Measurements from ENCODE around the gene TTC39B.
"Not testable (repeated sequence)": the region's sequence is repeated elsewhere in the genome, so short reads cannot be mapped to it uniquely, and the experiment has no call there.

TTC39B gene

GRCh38 chr9:15268782-15269181 is 38.2 kb downstream of the TTC39B start:
- no peak for DNase-seq (ENCODE audit: low read depth in 1 of 2, low spot score in 1 of 2)

GRCh38 chr9:15268317-15268716 is 38.7 kb downstream of the TTC39B start:
- DNase-seq (ENCODE audit: low read depth in 1 of 2, low spot score in 1 of 2) = no peak

GRCh38 chr9:15264918-15265317 is 42.1 kb downstream of the TTC39B start:
- no peak for DNase-seq (ENCODE audit: low read depth in 1 of 2, low spot score in 1 of 2)

DNA sequence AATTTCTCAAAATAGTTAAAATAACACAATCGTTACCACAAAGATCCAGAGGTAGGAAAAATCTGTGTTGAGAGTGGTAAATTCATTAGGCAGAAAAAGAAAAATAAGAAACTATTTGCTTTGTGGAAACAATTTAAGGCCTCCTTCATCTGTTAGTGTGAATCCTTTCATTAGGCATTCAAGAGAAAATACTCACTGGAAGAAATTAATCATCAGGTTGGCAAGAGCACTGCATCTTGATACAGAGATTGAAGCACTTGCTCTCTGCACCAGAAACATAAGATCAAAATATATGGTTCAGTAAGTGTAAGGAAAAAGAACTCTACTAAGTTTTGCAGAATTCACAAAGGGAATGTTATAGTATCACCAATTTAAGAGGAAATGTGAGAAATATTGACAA is 44.4 kb downstream of the TTC39B start:
- no peak for DNase-seq (ENCODE audit: low read depth in 1 of 2, low spot score in 1 of 2)

DNA sequence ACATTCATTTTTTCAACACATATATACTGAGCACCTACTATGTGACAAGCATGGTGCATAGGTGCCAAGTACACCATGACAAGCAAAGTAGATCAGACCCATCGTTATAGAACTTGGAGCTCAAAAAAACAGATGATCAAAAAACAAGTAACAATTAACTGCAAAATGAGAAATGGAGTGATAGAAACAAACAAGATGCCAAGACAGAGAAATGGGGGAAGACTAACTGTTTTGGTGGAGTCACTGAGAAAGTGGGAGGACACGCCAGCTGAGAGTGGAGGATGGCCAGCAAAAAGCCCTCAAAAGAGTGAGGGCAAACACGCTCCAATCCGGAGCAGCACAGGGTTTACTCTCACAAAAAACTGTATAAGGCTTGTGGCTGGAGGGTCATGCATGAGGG is 50.6 kb downstream of the TTC39B start:
- no peak for DNase-seq (ENCODE audit: low read depth in 1 of 2, low spot score in 1 of 2)

DNA sequence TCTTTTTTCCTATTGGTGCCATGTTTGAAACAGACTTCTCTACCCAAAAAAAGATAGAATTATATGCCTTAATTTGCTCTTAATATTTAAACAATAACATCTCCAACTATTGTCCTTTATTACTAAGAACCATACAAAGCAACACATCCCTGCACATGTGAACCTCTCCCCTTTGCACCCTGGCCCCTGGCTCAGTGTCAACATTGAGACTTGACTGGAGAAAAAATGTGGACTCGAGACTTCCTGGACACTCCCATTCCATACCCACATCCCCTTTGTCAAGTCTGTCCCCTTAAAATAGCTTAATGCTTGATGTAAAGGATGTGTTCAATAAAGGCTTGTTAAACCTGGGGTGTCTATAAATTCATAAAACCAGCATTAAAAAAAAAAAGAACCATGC is 53.2 kb downstream of the TTC39B start:
- no peak for DNase-seq (ENCODE audit: low read depth in 1 of 2, low spot score in 1 of 2)

DNA sequence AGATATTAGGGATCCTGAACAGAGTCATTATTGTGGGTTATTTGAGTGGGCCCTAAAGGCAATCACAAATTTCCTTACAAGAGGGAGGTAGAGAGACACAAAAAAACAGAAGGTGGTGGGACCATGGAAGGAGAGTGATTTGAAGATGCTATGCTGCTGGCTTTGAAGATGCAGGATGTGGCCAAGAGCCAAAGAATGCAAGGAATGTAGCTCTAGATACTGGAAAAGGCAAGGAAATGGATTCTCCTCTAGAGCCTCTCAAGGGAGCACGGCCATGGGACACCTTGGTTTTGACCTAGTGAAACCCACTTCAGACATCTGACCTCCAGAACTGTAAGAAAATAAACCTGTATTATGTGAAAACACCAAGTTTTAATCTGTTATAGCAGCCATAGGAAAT is 53.8 kb downstream of the TTC39B start:
- DNase-seq (ENCODE audit: low read depth in 1 of 2, low spot score in 1 of 2) = no peak

DNA sequence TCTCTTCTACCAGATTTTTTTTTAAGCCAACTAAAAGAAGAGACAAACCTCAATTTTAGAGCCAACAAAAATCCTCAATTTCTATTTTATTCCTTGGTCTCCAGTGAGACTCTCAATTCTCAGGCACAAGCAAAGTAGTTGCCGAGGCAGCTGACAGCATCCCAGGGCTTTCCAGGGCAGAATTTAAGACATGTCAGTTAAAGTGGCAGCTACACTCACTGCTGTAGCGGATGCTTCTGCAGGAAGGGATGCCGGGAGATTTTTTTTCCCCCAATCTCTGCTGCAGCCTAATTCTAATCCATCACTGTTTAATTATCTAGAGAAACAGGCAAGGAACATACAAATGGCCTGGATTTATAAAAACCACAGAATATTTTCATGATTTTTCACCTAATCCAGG is 57.0 kb downstream of the TTC39B start:
- DNase-seq (ENCODE audit: low read depth in 1 of 2, low spot score in 1 of 2) = no peak

DNA sequence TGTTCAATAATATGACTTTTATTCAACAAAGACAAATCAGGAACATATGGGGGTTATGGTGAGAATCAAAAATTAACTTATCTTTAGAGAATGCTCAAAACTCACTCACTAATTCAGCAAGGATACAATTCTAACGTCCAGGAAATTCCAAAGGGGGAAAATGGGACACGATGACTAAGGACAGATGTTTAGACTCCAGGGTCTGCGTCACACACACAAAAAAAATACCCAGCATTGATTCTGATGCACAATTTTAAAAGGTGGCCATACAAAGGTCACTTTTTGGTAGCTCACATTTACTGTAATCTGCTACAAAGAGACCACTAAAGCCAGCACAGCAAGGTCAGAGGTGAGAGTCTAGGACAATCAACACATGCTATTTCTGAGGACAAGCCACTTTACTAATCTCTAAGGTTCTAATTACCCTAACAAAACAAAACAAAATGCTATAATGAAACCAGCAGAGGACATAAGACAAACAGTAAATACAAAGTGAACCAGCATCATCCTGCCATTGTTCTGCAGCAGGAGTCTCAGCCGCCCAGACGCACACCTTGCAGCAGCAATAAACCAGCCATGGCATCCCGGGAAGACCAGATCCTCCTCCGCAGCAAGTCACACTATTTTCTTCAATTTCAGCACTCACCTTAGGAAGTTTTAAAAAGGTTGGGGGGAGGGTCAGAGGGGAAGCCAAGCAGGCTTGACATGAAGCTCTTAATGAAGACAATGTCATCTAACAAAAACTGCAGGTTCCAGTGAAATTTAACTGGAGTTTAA is 57.8 kb downstream of the TTC39B start:
- DNase-seq (ENCODE audit: low read depth in 1 of 2, low spot score in 1 of 2) = no peak

DNA sequence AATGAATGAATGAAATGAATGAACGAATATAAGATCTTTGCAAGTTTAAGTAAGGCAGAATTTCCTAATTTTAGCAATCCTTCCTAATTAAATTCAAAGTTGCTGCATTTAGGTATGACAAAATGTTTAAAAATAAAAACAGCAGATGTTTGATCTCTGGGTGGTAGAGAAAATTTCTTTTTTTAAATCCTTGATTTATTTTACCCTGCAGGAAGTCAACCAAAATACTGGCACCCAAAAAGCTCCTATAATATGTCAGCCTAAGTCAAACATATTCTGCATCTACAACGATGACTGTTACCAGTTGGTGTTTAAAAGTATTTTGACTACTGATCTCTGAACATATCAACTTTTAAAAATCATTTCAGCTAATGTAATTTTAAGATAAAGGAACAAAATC is 58.4 kb downstream of the TTC39B start:
- no peak for DNase-seq (ENCODE audit: low read depth in 1 of 2, low spot score in 1 of 2)

- no peak for DNase-seq (ENCODE audit: low read depth in 1 of 2, low spot score in 1 of 2)
These were observed 58.9 kb downstream of the TTC39B start for GRCh38 chr9:15248081-15248480.

- no peak for DNase-seq (ENCODE audit: low read depth in 1 of 2, low spot score in 1 of 2)
These were observed 60.3 kb downstream of the TTC39B start for GRCh38 chr9:15246708-15247107.

GRCh38 chr9:15246243-15246642 is 60.8 kb downstream of the TTC39B start:
- no peak for DNase-seq (ENCODE audit: low read depth in 1 of 2, low spot score in 1 of 2)

DNA sequence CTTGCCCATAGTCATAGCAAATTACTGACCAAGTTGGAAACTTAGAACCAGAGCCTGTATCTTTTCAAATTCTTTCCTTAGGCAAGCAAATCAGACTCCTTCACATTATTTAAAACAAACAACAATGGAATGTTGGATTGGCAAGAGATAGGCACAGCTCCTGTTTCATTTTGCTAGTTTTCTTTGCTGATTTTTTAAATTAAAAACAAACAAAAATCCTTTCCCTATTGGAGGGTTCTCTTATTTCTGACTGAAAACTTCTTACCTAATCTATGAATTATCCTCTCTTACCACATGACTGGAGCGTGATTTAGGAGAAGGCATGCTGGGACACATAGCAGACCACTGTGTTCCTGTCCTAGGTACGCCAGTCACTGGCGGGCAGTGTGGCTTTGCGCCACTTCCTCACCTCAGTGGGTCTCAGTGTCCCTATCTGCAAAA is 63.0 kb downstream of the TTC39B start:
- DNase-seq (ENCODE audit: low read depth in 1 of 2, low spot score in 1 of 2) = no peak

DNA sequence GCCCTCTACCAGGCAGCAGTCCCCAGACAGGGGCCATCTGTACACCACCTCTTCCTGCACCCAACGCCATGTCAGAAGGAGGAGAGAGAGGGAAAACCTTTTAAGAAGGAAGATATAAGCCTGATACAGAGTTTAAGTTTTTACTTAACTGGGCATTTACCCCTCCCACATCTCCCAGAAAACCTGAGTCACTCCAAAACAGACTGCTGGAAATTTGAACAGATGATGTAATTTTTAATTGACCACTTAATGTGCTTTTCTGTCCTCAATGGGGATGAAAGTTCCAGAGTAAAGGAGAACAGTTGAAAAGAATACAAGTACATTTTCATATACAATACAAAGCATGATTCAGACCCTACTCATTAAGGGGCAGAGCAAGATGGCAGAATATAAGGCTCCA is 63.9 kb downstream of the TTC39B start:
- DNase-seq (ENCODE audit: low read depth in 1 of 2, low spot score in 1 of 2) = no peak

DNA sequence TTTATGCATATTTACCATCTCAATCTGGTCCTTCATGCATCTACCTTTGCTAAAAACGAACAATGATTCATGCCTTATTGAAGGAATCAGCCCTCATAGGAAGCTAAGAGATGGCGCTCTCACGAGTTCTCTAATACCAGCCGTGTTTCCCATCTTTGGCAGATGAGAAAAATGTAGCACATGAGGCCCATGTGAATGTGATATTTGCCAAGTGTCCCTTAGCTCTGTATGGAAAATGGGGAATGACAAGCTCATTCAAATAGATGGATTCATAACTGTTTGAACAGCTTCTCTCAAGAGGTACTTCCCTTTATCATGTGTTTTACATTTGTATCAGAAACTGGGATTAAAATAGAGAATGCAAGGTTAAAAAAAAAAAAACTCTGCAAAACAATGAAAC is 66.1 kb downstream of the TTC39B start:
- DNase-seq (ENCODE audit: low read depth in 1 of 2, low spot score in 1 of 2) = no peak

- DNase-seq (ENCODE audit: low read depth in 1 of 2, low spot score in 1 of 2) = no peak
These were observed 67.2 kb downstream of the TTC39B start for GRCh38 chr9:15239816-15240215.

DNA sequence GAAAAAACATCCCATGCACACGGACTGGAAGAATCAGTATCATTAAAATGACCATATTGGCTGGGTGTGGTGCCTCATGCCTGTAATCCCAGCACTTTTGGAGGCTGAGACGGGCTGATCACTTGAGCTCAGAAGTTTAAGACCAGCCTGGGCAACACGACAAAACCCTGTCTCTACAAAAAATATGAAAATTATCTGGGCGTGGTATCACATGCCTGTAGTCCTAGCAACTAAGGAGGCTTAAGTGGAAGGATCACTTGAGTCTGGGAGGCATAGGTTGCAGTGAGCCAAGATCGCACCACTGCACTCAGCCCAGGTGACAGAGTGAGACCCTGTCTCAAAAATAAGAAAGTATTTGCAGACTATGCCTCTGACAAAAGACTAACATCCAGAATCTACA is 68.4 kb downstream of the TTC39B start:
- DNase-seq (ENCODE audit: low read depth in 1 of 2, low spot score in 1 of 2) = no peak

DNA sequence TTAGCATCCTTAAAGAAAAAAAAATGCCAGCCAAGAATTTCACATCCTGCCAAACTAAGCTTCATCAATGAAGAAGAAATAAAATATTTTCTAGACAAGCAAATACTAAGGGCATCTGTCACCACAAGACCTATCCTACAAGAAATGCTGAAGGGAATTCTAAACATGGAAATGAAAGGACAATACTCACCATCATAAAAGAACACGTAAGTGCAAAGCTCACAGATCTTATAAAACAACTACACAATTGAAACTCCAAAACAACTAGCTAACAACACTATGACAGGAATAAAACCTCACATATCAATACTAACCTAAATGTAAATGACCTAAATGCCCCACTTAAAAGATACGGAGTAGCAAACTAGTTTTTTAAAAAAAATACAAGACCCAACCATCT is 71.4 kb downstream of the TTC39B start:
- DNase-seq (ENCODE audit: low read depth in 1 of 2, low spot score in 1 of 2) = no peak

DNA sequence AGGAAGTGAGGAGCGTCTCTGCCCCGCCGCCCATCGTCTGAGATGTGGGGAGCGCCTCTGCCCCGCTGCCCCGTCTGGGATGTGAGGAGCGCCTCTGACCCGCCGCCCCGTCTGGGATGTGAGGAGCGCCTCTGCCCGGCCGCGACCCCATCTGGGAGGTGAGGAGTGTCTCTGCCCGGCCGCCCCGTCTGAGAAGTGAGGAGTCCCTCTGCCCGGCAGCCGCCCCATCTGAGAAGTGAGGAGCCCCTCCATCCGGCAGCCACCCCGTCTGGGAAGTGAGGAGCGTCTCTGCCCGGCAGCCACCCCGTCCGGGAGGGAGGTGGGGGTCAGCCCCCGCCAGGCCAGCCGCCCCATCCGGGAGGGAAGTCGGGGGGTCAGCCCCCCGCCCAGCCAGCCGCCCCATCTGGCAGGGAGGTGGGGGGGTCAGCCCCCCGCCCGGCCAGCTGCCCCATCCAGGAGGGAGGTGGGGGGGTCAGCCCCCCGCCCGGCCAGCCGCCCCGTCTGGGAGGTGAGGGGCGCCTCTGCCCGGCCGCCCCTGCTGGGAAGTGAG is 73.0 kb downstream of the TTC39B start:
- not testable (repeated sequence) for DNase-seq (ENCODE audit: low read depth in 1 of 2, low spot score in 1 of 2)

GRCh38 chr9:15232706-15233280 is 74.2 kb downstream of the TTC39B start:
- not testable (repeated sequence) for DNase-seq (ENCODE audit: low read depth in 1 of 2, low spot score in 1 of 2)

GRCh38 chr9:15231788-15232635 is 75.0 kb downstream of the TTC39B start:
- DNase-seq (ENCODE audit: low read depth in 1 of 2, low spot score in 1 of 2) = peak in 1 of 2 donors; percentile 13
